ENCODE data around the gene ARID3A.

GRCh38 chr19:962683-963400 is 37.0 kb downstream of the ARID3A start:
- TF ChIP-seq CTCF (IDR thresholded peaks at IDR 0.05), result no peak
- no peak for TF ChIP-seq POLR2A (IDR thresholded peaks at IDR 0.05)
